Hippocampal formation (tissue), 2 donors: ENCODE data around the gene CACNG4.

Experiments
- DNase-seq, 2 donors: peaks; one replicate each; lab custom pipeline; 2025; lab: John Stamatoyannopoulos, UW

CACNG4 gene

GRCh38 chr17:66944351-66945146 lies 20.0 kb upstream of the CACNG4 start:
- DNase-seq: no peak

- DNase-seq: no peak
Measured at GRCh38 chr17:66945147-66945835, 19.2 kb upstream of the CACNG4 start.

GRCh38 chr17:66946251-66946650 lies 18.3 kb upstream of the CACNG4 start:
- DNase-seq: no peak

- DNase-seq: no peak
Measured at GRCh38 chr17:66947311-66947710, 17.2 kb upstream of the CACNG4 start.

- DNase-seq: no peak
Measured at GRCh38 chr17:66948061-66948750, 16.3 kb upstream of the CACNG4 start.

- no peak for DNase-seq
Measured at GRCh38 chr17:66949501-66949900, 15.0 kb upstream of the CACNG4 start.

- no peak for DNase-seq
Measured at GRCh38 chr17:66950325-66950724, 14.2 kb upstream of the CACNG4 start.

GRCh38 chr17:66950886-66951604 lies 13.5 kb upstream of the CACNG4 start:
- no peak for DNase-seq

GRCh38 chr17:66951605-66951953 lies 12.9 kb upstream of the CACNG4 start:
- no peak for DNase-seq

- DNase-seq: no peak
Measured at GRCh38 chr17:66952031-66952524, 12.4 kb upstream of the CACNG4 start.

- no peak for DNase-seq
Measured at GRCh38 chr17:66952681-66953629, 11.6 kb upstream of the CACNG4 start.

- peak; percentile 19 to 35 for DNase-seq
Measured at GRCh38 chr17:66953630-66954020, 10.9 kb upstream of the CACNG4 start.

- no peak for DNase-seq
Measured at GRCh38 chr17:66954632-66955031, 9.9 kb upstream of the CACNG4 start.

- DNase-seq: no peak
Measured at GRCh38 chr17:66955821-66956220, 8.7 kb upstream of the CACNG4 start.

GRCh38 chr17:66956941-66957340 lies 7.6 kb upstream of the CACNG4 start:
- DNase-seq: no peak

GRCh38 chr17:66957343-66957742 lies 7.2 kb upstream of the CACNG4 start:
- DNase-seq: no peak

- no peak for DNase-seq
Measured at GRCh38 chr17:66957951-66958579, 6.4 kb upstream of the CACNG4 start.

GRCh38 chr17:66959641-66960375 lies 4.7 kb upstream of the CACNG4 start:
- no peak for DNase-seq

- DNase-seq: no peak
Measured at GRCh38 chr17:66960613-66961012, 3.9 kb upstream of the CACNG4 start.

GRCh38 chr17:66963521-66963908 lies 992 bp upstream of the CACNG4 start:
- DNase-seq: no peak
